ENCODE data around the gene DMKN.

The DMKN gene

GRCh38 chr19:35459414-35460082 is 53.9 kb downstream of the DMKN start:
- in situ Hi-C loops (cut with MboI; ENCODE audit: low sequenced_read_pairs, unreplicated experiment): loop anchor here (10.0 kb wide), 1 partner anchor 105 kb away; the partner anchor contains the start of gene FFAR3
- TF ChIP-seq CTCF (IDR thresholded peaks at IDR 0.05; ENCODE audit: borderline replicate concordance, control extremely low read depth, extremely low read depth, insufficient read depth, missing control alignments): no peak
- DNase-seq (ENCODE audit: low spot score): no peak

GRCh38 chr19:35458731-35459391 is 54.6 kb downstream of the DMKN start:
- in situ Hi-C loops (cut with MboI; ENCODE audit: low sequenced_read_pairs, unreplicated experiment): no loop called here
- no peak for TF ChIP-seq CTCF (IDR thresholded peaks at IDR 0.05; ENCODE audit: borderline replicate concordance, control extremely low read depth, extremely low read depth, insufficient read depth, missing control alignments)
- DNase-seq (ENCODE audit: low spot score): no peak

GRCh38 chr19:35458192-35458591 is 55.3 kb downstream of the DMKN start:
- TF ChIP-seq CTCF (IDR thresholded peaks at IDR 0.05; ENCODE audit: borderline replicate concordance, control extremely low read depth, extremely low read depth, insufficient read depth, missing control alignments): no peak
- in situ Hi-C loops (cut with MboI; ENCODE audit: low sequenced_read_pairs, unreplicated experiment): no loop called here
- no peak for DNase-seq (ENCODE audit: low spot score)

- peak; percentile 58 for DNase-seq (ENCODE audit: low spot score)
- in situ Hi-C loops (cut with MboI; ENCODE audit: low sequenced_read_pairs, unreplicated experiment): no loop called here
- no peak for TF ChIP-seq CTCF (IDR thresholded peaks at IDR 0.05; ENCODE audit: borderline replicate concordance, control extremely low read depth, extremely low read depth, insufficient read depth, missing control alignments)
Measured at GRCh38 chr19:35457173-35457572, 56.3 kb downstream of the DMKN start.

- TF ChIP-seq CTCF (IDR thresholded peaks at IDR 0.05; ENCODE audit: borderline replicate concordance, control extremely low read depth, extremely low read depth, insufficient read depth, missing control alignments): no peak
- in situ Hi-C loops (cut with MboI; ENCODE audit: low sequenced_read_pairs, unreplicated experiment): no loop called here
- no peak for DNase-seq (ENCODE audit: low spot score)
Measured at GRCh38 chr19:35455616-35456201, 57.7 kb downstream of the DMKN start.

- in situ Hi-C loops (cut with MboI; ENCODE audit: low sequenced_read_pairs, unreplicated experiment): no loop called here
- TF ChIP-seq CTCF (IDR thresholded peaks at IDR 0.05; ENCODE audit: borderline replicate concordance, control extremely low read depth, extremely low read depth, insufficient read depth, missing control alignments): no peak
- DNase-seq (ENCODE audit: low spot score): no peak
Measured at GRCh38 chr19:35454663-35455062, 58.8 kb downstream of the DMKN start.

Data from GM13976 (cell line).